DND-41 (cell line): ENCODE data around the gene UGT1A8.

ENCODE experiments used
- ATAC-seq: fragments of 200-7000 bp; cut with Tn5 transposase; 3 replicates; pipeline ENCODE4 v1.9.1; 2021; ENCODE audit warnings: low read depth; ENCODE audit not compliant: insufficient read depth
- DNase-seq: peaks from one replicate; pipeline ENCODE4 v3.0.0-alpha.2; 2020
- H2AFZ ChIP-seq: 2 replicates; pipeline ENCODE4 v1.6.0; 2012; ENCODE audit warnings: low read depth, low read length
- H3K27ac ChIP-seq: 2 replicates; pipeline ENCODE4 v1.5.1; 2012; ENCODE audit warnings: low read length, inconsistent platforms
- H3K27me3 ChIP-seq: fragments of 200-600 bp; sonication (generic); 2 replicates; pipeline ENCODE4 v1.6.0; 2012; ENCODE audit warnings: low read length, mild to moderate bottlenecking, inconsistent platforms; ENCODE audit not compliant: insufficient read depth, poor library complexity
- H3K36me3 ChIP-seq: 2 replicates; pipeline ENCODE4 v1.5.1; 2012; ENCODE audit warnings: low read length, inconsistent platforms; ENCODE audit not compliant: insufficient read depth
- H3K4me1 ChIP-seq: 2 replicates; pipeline ENCODE4 v1.5.1; 2012; ENCODE audit warnings: mild to moderate bottlenecking, low read length; ENCODE audit not compliant: insufficient read depth
- H3K4me2 ChIP-seq: 2 replicates; pipeline ENCODE4 v1.6.0; 2012; ENCODE audit warnings: mild to moderate bottlenecking, moderate library complexity, low read length, inconsistent platforms; ENCODE audit not compliant: insufficient read depth
- H3K4me3 ChIP-seq, 2 experiments: fragments of 200-600 bp in 1 of 2; shearing (Covaris generic) in 1 of 2; 2 replicates each; pipeline ENCODE4 v1.5.1; 2012 to 2016; ENCODE audit warnings: inconsistent platforms in 2 of 2, low read length in 2 of 2, mild to moderate bottlenecking in 2 of 2, low read depth in 1 of 2, moderate library complexity in 1 of 2
- H3K79me2 ChIP-seq: 2 replicates; pipeline ENCODE4 v1.6.0; 2012; ENCODE audit warnings: low read length, inconsistent platforms; ENCODE audit not compliant: insufficient read depth
- H3K9ac ChIP-seq: 2 replicates; pipeline ENCODE4 v1.6.0; 2012; ENCODE audit warnings: low read depth, mild to moderate bottlenecking, inconsistent platforms, low read length, moderate library complexity
- H3K9me3 ChIP-seq: 2 replicates; pipeline ENCODE4 v1.5.1; 2012; ENCODE audit warnings: low read length, moderate library complexity, mild to moderate bottlenecking, inconsistent platforms; ENCODE audit not compliant: insufficient read depth, severe bottlenecking
- H4K20me1 ChIP-seq: 2 replicates; pipeline ENCODE4 v1.6.0; 2012; ENCODE audit warnings: low read length; ENCODE audit not compliant: insufficient read depth
- EZH2 ChIP-seq: IDR thresholded peaks from 3 replicates; pipeline ENCODE4 v1.6.1; 2012; ENCODE audit warnings: borderline replicate concordance, low read depth, mild to moderate bottlenecking, moderate library complexity, low read length, inconsistent platforms; ENCODE audit not compliant: severe bottlenecking
- TF ChIP-seq, protein P1 (sequence below): IDR thresholded peaks from 2 replicates; pipeline ENCODE4 v1.5.1; 2012; ENCODE audit warnings: borderline replicate concordance, low read length, moderate library complexity, mild to moderate bottlenecking; ENCODE audit not compliant: poor library complexity, severe bottlenecking; ENCODE audit errors: extremely low read depth

UGT1A8 gene

DNA sequence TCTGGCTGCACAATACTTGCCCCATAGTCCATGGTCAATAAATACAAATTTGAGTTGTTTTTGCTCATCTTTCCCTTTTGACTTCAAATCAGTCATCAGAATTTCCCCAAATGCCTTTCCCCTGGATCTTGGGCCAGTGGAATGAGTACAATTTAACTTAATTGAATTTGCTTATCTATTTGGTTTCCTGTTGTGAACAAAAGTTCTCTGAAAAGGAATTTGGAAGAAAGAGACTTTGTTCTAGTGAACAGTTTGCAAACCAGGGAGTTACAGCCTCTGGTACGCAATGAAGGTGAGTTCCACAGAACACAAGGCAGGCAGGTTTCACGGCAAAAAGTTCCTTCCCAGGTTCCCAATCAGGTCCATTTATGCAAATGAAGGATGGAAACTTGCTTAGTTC, 141.4 kb downstream of the UGT1A8 start:
- no peak for TF ChIP-seq EZH2
- TF ChIP-seq, protein P1, sequence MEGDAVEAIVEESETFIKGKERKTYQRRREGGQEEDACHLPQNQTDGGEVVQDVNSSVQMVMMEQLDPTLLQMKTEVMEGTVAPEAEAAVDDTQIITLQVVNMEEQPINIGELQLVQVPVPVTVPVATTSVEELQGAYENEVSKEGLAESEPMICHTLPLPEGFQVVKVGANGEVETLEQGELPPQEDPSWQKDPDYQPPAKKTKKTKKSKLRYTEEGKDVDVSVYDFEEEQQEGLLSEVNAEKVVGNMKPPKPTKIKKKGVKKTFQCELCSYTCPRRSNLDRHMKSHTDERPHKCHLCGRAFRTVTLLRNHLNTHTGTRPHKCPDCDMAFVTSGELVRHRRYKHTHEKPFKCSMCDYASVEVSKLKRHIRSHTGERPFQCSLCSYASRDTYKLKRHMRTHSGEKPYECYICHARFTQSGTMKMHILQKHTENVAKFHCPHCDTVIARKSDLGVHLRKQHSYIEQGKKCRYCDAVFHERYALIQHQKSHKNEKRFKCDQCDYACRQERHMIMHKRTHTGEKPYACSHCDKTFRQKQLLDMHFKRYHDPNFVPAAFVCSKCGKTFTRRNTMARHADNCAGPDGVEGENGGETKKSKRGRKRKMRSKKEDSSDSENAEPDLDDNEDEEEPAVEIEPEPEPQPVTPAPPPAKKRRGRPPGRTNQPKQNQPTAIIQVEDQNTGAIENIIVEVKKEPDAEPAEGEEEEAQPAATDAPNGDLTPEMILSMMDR = no peak
- Histone ChIP-seq H3K9me3 (no peaks in the 10 kb centered on the region), H3K27me3 (peaks cover 6% of the 10 kb centered on the region), H3K4me3 (no peak overlapping the region), H2AFZ (no peak overlapping the region), H4K20me1 (no peaks in the 10 kb centered on the region), H3K4me2 (no peak overlapping the region), H3K36me3 (no peaks in the 10 kb centered on the region), H3K27ac (no peak overlapping the region), H3K9ac (no peak overlapping the region), H3K4me1 (no peaks in the 10 kb centered on the region), H3K79me2 (no peaks in the 10 kb centered on the region)
- ATAC-seq = no peak
- DNase-seq = no peak

DNA sequence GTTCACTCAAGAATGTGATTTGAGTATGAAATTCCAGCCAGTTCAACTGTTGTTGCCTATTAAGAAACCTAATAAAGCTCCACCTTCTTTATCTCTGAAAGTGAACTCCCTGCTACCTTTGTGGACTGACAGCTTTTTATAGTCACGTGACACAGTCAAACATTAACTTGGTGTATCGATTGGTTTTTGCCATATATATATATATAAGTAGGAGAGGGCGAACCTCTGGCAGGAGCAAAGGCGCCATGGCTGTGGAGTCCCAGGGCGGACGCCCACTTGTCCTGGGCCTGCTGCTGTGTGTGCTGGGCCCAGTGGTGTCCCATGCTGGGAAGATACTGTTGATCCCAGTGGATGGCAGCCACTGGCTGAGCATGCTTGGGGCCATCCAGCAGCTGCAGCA, 142.6 kb downstream of the UGT1A8 start, which contains the start of gene UGT1A1:
Gene UGT1A1 (plus strand): TSS at position 228 of the 400 bp plus-strand sequence. CDS start 18 bp downstream, at position 246.
- Histone ChIP-seq H3K4me1 (no peaks in the 10 kb centered on the region), H4K20me1 (no peaks in the 10 kb centered on the region), H3K79me2 (no peaks in the 10 kb centered on the region), H3K4me2 (no peak within 1 kb of the TSS), H3K27ac (no peak within 1 kb of the TSS), H3K9ac (no peak within 1 kb of the TSS), H3K4me3 (no peak within 1 kb of the TSS), H2AFZ (no peak within 1 kb of the TSS), H3K27me3 (peaks cover 10% of the 10 kb centered on the region), H3K36me3 (no peaks in the 10 kb centered on the region), H3K9me3 (no peaks in the 10 kb centered on the region)
- no peak for ATAC-seq
- DNase-seq = no peak
- TF ChIP-seq EZH2 = no peak

DNA sequence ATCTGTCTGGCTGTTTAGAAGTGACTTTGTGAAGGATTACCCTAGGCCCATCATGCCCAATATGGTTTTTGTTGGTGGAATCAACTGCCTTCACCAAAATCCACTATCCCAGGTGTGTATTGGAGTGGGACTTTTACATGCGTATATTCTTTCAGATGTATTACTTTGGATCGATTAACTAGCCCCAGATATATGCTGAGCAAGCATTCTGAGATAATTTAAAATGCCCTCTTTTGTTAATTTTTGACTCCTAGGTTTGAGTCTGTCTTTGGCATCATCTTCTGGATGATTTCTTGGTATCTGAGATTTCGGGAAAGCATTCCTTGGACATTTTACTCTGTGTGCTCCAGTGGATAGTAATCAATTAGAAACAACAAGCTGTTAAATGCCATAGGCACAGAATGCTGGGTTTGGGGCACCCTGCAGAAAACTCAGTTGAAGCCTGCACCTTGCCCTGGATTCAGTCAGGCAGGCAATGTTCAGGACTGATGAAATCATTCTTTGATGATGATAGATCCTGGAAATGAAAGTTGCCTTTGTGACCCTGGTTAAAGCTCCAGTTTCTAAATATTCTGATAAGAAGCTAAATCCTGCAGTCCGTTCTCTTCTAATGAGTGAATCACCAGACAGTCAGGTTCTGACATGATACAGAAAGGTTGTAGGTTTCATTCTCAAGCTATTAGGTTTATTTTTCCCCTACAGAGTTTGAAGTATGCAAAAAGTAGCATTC, 143.8 kb downstream of the UGT1A8 start:
- H3K4me3 ChIP-seq = no peak overlapping the region
- no peaks in the 10 kb centered on the region for H3K36me3 ChIP-seq
- no peak overlapping the region for H2AFZ ChIP-seq
- ATAC-seq (no peak), DNase-seq (no peak)
- no peak overlapping the region for H3K27ac ChIP-seq
- no peaks in the 10 kb centered on the region for H3K9me3 ChIP-seq
- H3K27me3 ChIP-seq = peaks cover 10% of the 10 kb centered on the region
- TF ChIP-seq, protein P1 = no peak
- TF ChIP-seq EZH2 = no peak
- no peak overlapping the region for H3K9ac ChIP-seq
- no peak overlapping the region for H3K4me2 ChIP-seq
- H4K20me1 ChIP-seq = no peaks in the 10 kb centered on the region
- H3K4me1 ChIP-seq = no peaks in the 10 kb centered on the region
- H3K79me2 ChIP-seq = no peaks in the 10 kb centered on the region

DNA sequence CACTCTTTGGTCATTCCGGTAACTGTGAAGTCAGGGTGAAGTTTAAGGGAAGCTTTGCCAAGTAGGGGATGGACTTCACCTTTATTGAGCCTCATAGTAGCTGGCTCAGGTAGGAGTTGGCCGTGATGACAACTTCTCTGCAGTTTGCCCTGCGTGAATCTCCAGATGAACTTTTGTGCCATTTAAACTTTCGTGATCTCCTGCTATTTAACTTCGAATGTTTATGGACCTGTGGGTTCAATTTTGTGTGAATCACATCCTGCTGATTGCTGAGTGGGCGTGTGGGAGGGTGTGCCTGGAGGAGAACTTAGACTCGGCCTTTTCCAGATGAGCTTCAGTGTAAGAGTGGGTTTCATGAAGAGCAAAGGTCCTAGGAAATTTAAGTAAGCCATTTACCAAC, 146.8 kb downstream of the UGT1A8 start:
- H3K36me3 ChIP-seq = no peaks in the 10 kb centered on the region
- no peaks in the 10 kb centered on the region for H3K9me3 ChIP-seq
- H3K4me2 ChIP-seq = no peak overlapping the region
- ATAC-seq (no peak), DNase-seq (no peak)
- no peak overlapping the region for H3K4me3 ChIP-seq
- H3K27ac ChIP-seq = no peak overlapping the region
- H3K9ac ChIP-seq = no peak overlapping the region
- H2AFZ ChIP-seq = no peak overlapping the region
- no peaks in the 10 kb centered on the region for H3K4me1 ChIP-seq
- H3K27me3 ChIP-seq = peaks cover 10% of the 10 kb centered on the region
- TF ChIP-seq, protein P1 = no peak
- no peak for TF ChIP-seq EZH2
- no peaks in the 10 kb centered on the region for H3K79me2 ChIP-seq
- no peaks in the 10 kb centered on the region for H4K20me1 ChIP-seq
